Neural progenitor cell (in vitro differentiated cells): Measurements from ENCODE around the gene NODAL. TPM values are rescaled to one million over a fixed set of nuclear protein-coding genes. Genes with fewer than 3 reads are reported as not detected.
A peak's percentile ranks its signal among the peaks of the same experiment; 100 is the strongest.

Experiments used
- DNase-seq: peaks from one replicate; pipeline ENCODE4 v3.0.0-alpha.2; 2016; ENCODE audit warnings: low spot score
- H2AFZ ChIP-seq: fragments of 200-600 bp; sonication (generic); replicated peaks from 2 replicates; pipeline ENCODE4 v1.6.1; 2016; ENCODE audit warnings: antibody characterized with exemption
- H3F3A ChIP-seq: fragments of 200-600 bp; sonication (generic); 2 replicates; pipeline ENCODE4 v1.6.1; 2016; ENCODE audit warnings: antibody characterized with exemption, low read depth
- H3K27ac ChIP-seq: fragments of 200-600 bp; sonication (generic); 2 replicates; pipeline ENCODE4 v1.5.1; 2016; ENCODE audit warnings: mild to moderate bottlenecking
- H3K27me3 ChIP-seq: fragments of 200-600 bp; sonication (generic); 2 replicates; pipeline ENCODE4 v1.6.1; 2016; ENCODE audit warnings: mild to moderate bottlenecking, moderate library complexity
- H3K36me3 ChIP-seq: fragments of 200-600 bp; sonication (generic); 2 replicates; pipeline ENCODE4 v1.5.1; 2016
- H3K4me1 ChIP-seq: fragments of 200-600 bp; sonication (generic); 2 replicates; pipeline ENCODE4 v1.6.1; 2016; ENCODE audit warnings: mixed run types
- H3K4me2 ChIP-seq: fragments of 200-600 bp; sonication (generic); 2 replicates; pipeline ENCODE4 v1.6.1; 2016
- H3K4me3 ChIP-seq: fragments of 200-600 bp; sonication (generic); 2 replicates; pipeline ENCODE4 v1.5.1; 2016
- H3K79me2 ChIP-seq: fragments of 200-600 bp; sonication (generic); 2 replicates; pipeline ENCODE4 v1.6.1; 2016; ENCODE audit warnings: low read depth
- H3K9ac ChIP-seq: fragments of 200-600 bp; sonication (generic); 2 replicates; pipeline ENCODE4 v1.6.1; 2016
- H3K9me3 ChIP-seq: fragments of 200-600 bp; sonication (generic); 2 replicates; pipeline ENCODE4 v1.5.1; 2016; ENCODE audit warnings: low read depth
- H4K20me1 ChIP-seq: fragments of 200-600 bp; sonication (generic); 2 replicates; pipeline ENCODE4 v1.6.1; 2016; ENCODE audit warnings: low read depth
- H3K27ac Mint-ChIP-seq: 3 replicates; pipeline ENCODE4 v1.8.0; 2021; ENCODE audit warnings: mixed read lengths
- H3K27me3 Mint-ChIP-seq: 2 replicates; pipeline ENCODE4 v1.8.0; 2022; ENCODE audit warnings: low read depth, mild to moderate bottlenecking, inconsistent platforms, moderate library complexity, mixed read lengths; ENCODE audit not compliant: insufficient read depth
- H3K36me3 Mint-ChIP-seq: 3 replicates; pipeline ENCODE4 v1.8.0; 2021; ENCODE audit warnings: mixed read lengths
- H3K4me1 Mint-ChIP-seq: 3 replicates; pipeline ENCODE4 v1.8.0; 2021; ENCODE audit warnings: mixed read lengths
- H3K4me3 Mint-ChIP-seq: 3 replicates; pipeline ENCODE4 v1.8.0; 2021; ENCODE audit warnings: mild to moderate bottlenecking, moderate library complexity, mixed read lengths
- H3K9me3 Mint-ChIP-seq: 3 replicates; pipeline ENCODE4 v1.8.0; 2020; ENCODE audit warnings: mixed read lengths
- EZH2 ChIP-seq: fragments of 200-600 bp; sonication (generic); IDR thresholded peaks from 2 replicates; pipeline ENCODE4 v1.6.1; 2017; ENCODE audit warnings: antibody characterized with exemption, mild to moderate bottlenecking, moderate library complexity
- EZH2phosphoT487 ChIP-seq: fragments of 200-600 bp; sonication (generic); IDR thresholded peaks from 2 replicates; pipeline ENCODE4 v1.6.1; 2017; ENCODE audit warnings: antibody characterized with exemption
- total RNA-seq: library from RNA; depleted of rRNA; stranded (reverse); fragments of >200 nt; gene quantifications from 2 replicates; pipeline ENCODE4 v1.2.3, GENCODE V29; 2015; ENCODE audit warnings: low replicate concordance
- TF ChIP-seq, protein P1 (sequence below): fragments of 200-600 bp; sonication (generic); IDR thresholded peaks from 2 replicates; pipeline ENCODE4 v1.5.1; 2017; ENCODE audit warnings: antibody characterized with exemption, mild to moderate bottlenecking

The NODAL gene
- total RNA-seq, 1 donor from 2014 or later, result not detected

GRCh38 chr10:70444744-70445143, 3.3 kb upstream of the NODAL start:
- H3K4me1 Mint-ChIP-seq, result peaks cover 17% of the 10 kb centered on the region
- H3K36me3 ChIP-seq, result no peaks in the 10 kb centered on the region
- no peaks in the 10 kb centered on the region for H3K79me2 ChIP-seq
- peaks cover 39% of the 10 kb centered on the region for H3K27me3 Mint-ChIP-seq
- H3K27ac ChIP-seq, result no peak overlapping the region
- H3K27me3 ChIP-seq, result peaks cover 65% of the 10 kb centered on the region
- H3K9me3 Mint-ChIP-seq, result no peaks in the 10 kb centered on the region
- H3K4me1 ChIP-seq, result peaks cover 12% of the 10 kb centered on the region
- no peak overlapping the region for H3K27ac Mint-ChIP-seq
- H3K4me2 ChIP-seq, result no peak overlapping the region
- no peaks in the 10 kb centered on the region for H3K36me3 Mint-ChIP-seq
- no peak overlapping the region for H3K4me3 Mint-ChIP-seq
- peaks cover 14% of the 10 kb centered on the region for H3F3A ChIP-seq
- no peak overlapping the region for H3K4me3 ChIP-seq
- H3K9me3 ChIP-seq, result no peaks in the 10 kb centered on the region
- H3K9ac ChIP-seq, result no peak overlapping the region
- peaks cover 28% of the 10 kb centered on the region for H4K20me1 ChIP-seq
- H2AFZ ChIP-seq, result no peak overlapping the region
- DNase-seq, result no peak
- TF ChIP-seq EZH2phosphoT487 (no peak), EZH2 (no peak)
- TF ChIP-seq, protein P1, sequence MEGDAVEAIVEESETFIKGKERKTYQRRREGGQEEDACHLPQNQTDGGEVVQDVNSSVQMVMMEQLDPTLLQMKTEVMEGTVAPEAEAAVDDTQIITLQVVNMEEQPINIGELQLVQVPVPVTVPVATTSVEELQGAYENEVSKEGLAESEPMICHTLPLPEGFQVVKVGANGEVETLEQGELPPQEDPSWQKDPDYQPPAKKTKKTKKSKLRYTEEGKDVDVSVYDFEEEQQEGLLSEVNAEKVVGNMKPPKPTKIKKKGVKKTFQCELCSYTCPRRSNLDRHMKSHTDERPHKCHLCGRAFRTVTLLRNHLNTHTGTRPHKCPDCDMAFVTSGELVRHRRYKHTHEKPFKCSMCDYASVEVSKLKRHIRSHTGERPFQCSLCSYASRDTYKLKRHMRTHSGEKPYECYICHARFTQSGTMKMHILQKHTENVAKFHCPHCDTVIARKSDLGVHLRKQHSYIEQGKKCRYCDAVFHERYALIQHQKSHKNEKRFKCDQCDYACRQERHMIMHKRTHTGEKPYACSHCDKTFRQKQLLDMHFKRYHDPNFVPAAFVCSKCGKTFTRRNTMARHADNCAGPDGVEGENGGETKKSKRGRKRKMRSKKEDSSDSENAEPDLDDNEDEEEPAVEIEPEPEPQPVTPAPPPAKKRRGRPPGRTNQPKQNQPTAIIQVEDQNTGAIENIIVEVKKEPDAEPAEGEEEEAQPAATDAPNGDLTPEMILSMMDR, result no peak

DNA sequence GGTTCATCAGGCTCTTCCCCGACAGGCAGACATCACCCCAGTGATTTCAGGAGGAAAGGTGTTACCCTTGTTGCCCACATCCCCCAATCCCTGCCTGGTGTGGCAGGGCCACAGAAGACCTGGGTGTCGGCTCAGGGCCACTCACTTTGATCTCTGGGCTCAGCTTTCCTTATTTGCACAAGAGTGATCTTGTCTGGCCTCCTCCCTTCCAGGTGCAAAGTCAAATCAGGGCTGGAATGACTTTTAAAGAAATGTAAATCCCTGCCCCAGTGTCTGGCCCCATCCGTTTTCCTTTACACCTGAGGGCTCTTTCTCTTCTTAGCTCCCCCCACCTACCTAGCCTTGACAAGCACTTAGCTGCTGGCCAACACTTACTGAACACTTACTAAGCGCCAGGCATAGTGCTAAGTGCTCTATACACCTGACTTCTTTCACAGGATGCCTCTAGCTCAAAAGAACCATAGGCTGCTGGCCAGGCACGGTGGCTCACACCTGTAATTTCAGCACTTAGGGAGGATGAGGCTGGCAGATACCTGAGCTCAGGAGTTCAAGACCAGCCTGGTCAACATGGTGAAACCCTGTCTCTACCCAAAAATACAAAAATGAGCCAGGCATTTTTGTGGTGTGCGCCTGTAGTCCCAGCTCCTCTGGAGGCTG, 979 bp upstream of the NODAL start:
- no peak overlapping the region for H3K27ac ChIP-seq
- H3F3A ChIP-seq, result peaks cover 16% of the 10 kb centered on the region
- no peak overlapping the region for H3K4me2 ChIP-seq
- H3K4me1 ChIP-seq, result peaks cover 12% of the 10 kb centered on the region
- no peaks in the 10 kb centered on the region for H3K9me3 ChIP-seq
- H4K20me1 ChIP-seq, result peaks cover 38% of the 10 kb centered on the region
- H3K4me1 Mint-ChIP-seq, result peaks cover 13% of the 10 kb centered on the region
- no peak overlapping the region for H3K27ac Mint-ChIP-seq
- no peak overlapping the region for H3K9ac ChIP-seq
- H3K36me3 Mint-ChIP-seq, result peaks cover 3% of the 10 kb centered on the region
- H3K36me3 ChIP-seq, result no peaks in the 10 kb centered on the region
- H3K4me3 ChIP-seq, result no peak overlapping the region
- H3K27me3 ChIP-seq, result peaks cover 88% of the 10 kb centered on the region
- H2AFZ ChIP-seq, result no peak overlapping the region
- peaks cover 45% of the 10 kb centered on the region for H3K27me3 Mint-ChIP-seq
- DNase-seq, result no peak
- H3K79me2 ChIP-seq, result no peaks in the 10 kb centered on the region
- no peak overlapping the region for H3K4me3 Mint-ChIP-seq
- TF ChIP-seq EZH2 (no peak), EZH2phosphoT487 (no peak)
- TF ChIP-seq, protein P1, result no peak
- H3K9me3 Mint-ChIP-seq, result no peaks in the 10 kb centered on the region

DNA sequence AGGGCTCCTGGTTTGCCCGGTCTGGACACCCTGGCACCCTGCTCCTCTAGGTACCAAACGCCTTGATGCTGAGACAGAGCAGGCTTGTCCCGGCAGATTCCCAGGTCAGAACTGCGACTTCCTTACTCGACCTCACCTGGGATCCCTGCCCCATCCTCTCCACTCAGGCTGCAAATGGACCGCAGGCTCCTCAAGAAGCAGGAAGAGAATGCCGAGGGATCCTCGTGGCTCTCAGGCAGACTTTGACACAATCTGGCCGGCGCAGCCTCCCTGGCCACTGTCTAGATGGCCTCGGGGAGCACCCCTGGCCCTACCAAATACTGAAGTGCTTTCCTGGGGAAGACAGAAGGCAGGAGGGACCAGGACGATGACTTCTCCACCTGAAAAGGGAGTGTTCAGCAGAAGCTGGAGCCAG, 421 bp upstream of the NODAL start:
- Mint-ChIP-seq H3K4me1 (peaks cover 13% of the 10 kb centered on the region), H3K36me3 (peaks cover 3% of the 10 kb centered on the region), H3K27ac (no peak overlapping the region), H3K4me3 (peak overlapping the region; percentile 70), H3K9me3 (no peaks in the 10 kb centered on the region), H3K27me3 (peaks cover 44% of the 10 kb centered on the region)
- Histone ChIP-seq H3K27ac (no peak overlapping the region), H3K9me3 (no peaks in the 10 kb centered on the region), H3K79me2 (no peaks in the 10 kb centered on the region), H3K4me1 (peaks cover 12% of the 10 kb centered on the region), H3F3A (peaks cover 16% of the 10 kb centered on the region), H3K36me3 (no peaks in the 10 kb centered on the region), H2AFZ (no peak overlapping the region), H3K4me3 (no peak overlapping the region), H3K27me3 (peaks cover 91% of the 10 kb centered on the region), H3K9ac (no peak overlapping the region), H4K20me1 (peaks cover 38% of the 10 kb centered on the region), H3K4me2 (peak overlapping the region; percentile 68)
- TF ChIP-seq EZH2 (no peak), EZH2phosphoT487 (peak; percentile 25)
- TF ChIP-seq, protein P1, result no peak
- DNase-seq, result peak; percentile 21
